WTC11 (cell line): Measurements from ENCODE around the gene LRRC38. TPM values are rescaled to one million over a fixed set of nuclear protein-coding genes. Genes with fewer than 3 reads are reported as not detected.

Experiments used
- ATAC-seq: fragments of 200-7000 bp; cut with Tn5 transposase; 2 replicates; pipeline ENCODE4 v1.10.0; 2021; ENCODE audit warnings: mild to moderate bottlenecking, moderate library complexity
- CTCF ChIA-PET: fragments of 300-600 bp; sonication (Branson Sonifier 250); formaldehyde crosslinking; loops from one replicate; lab custom pipeline; 2021; ENCODE audit warnings: antibody characterized with exemption; lab: Charles Lee
- POLR2A ChIA-PET: fragments of 350-600 bp; sonication (Branson Sonifier 250); formaldehyde crosslinking; loops from one replicate; lab custom pipeline; 2021; ENCODE audit warnings: antibody characterized with exemption; lab: Charles Lee
- DNase-seq: peaks from one replicate; pipeline ENCODE4 v3.0.0; 2021; ENCODE audit warnings: low spot score
- H3K27ac Mint-ChIP-seq: 2 replicates; pipeline ENCODE4 v1.8.0; 2021; ENCODE audit warnings: mixed read lengths
- H3K27me3 Mint-ChIP-seq: 2 replicates; pipeline ENCODE4 v1.8.0; 2021; ENCODE audit warnings: low read depth, mild to moderate bottlenecking, moderate library complexity, mixed read lengths
- H3K36me3 Mint-ChIP-seq: 2 replicates; pipeline ENCODE4 v1.8.0; 2021; ENCODE audit warnings: mixed read lengths
- H3K4me1 Mint-ChIP-seq: 2 replicates; pipeline ENCODE4 v1.8.0; 2022; ENCODE audit warnings: mixed read lengths
- H3K4me3 Mint-ChIP-seq: 2 replicates; pipeline ENCODE4 v1.8.0; 2021; ENCODE audit warnings: mild to moderate bottlenecking, moderate library complexity, mixed read lengths
- H3K9me3 Mint-ChIP-seq: 2 replicates; pipeline ENCODE4 v1.8.0; 2021; ENCODE audit warnings: mixed read lengths
- CREB1 ChIP-seq: sonication (generic); formaldehyde crosslinking; IDR thresholded peaks from 2 replicates; pipeline ENCODE4 v1.8.0; 2023; ENCODE audit warnings: mild to moderate bottlenecking, missing genetic modification reagents
- EMX1 ChIP-seq: fragments of 250-450 bp; sonication (Bioruptor Pico); IDR thresholded peaks from 2 replicates; pipeline ENCODE4 v1.8.0; 2021; ENCODE audit warnings: mild to moderate bottlenecking
- ERG ChIP-seq: fragments of 250-450 bp; sonication (Bioruptor Pico); IDR thresholded peaks from 2 replicates; pipeline ENCODE4 v1.8.0; 2021; ENCODE audit warnings: mild to moderate bottlenecking
- ESRRA ChIP-seq: sonication (generic); formaldehyde crosslinking; IDR thresholded peaks from 2 replicates; pipeline ENCODE4 v1.8.1; 2022; ENCODE audit warnings: mild to moderate bottlenecking, missing genetic modification reagents, borderline replicate concordance
- GABPB1 ChIP-seq: sonication (generic); formaldehyde crosslinking; IDR thresholded peaks from 2 replicates; pipeline ENCODE4 v1.8.1; 2023; ENCODE audit warnings: mild to moderate bottlenecking, missing genetic modification reagents
- GRHL2 ChIP-seq: fragments of 250-450 bp; sonication (Bioruptor Pico); IDR thresholded peaks from 2 replicates; pipeline ENCODE4 v1.8.0; 2022; ENCODE audit warnings: mild to moderate bottlenecking, moderate library complexity; ENCODE audit not compliant: insufficient replicate concordance, severe bottlenecking
- HMGXB4 ChIP-seq: sonication (generic); formaldehyde crosslinking; IDR thresholded peaks from 2 replicates; pipeline ENCODE4 v1.8.1; 2023; ENCODE audit warnings: mild to moderate bottlenecking, moderate library complexity, missing genetic modification reagents
- NFATC4 ChIP-seq: fragments of 250-450 bp; sonication (Bioruptor Pico); IDR thresholded peaks from 2 replicates; pipeline ENCODE4 v1.9.0; 2021; ENCODE audit warnings: mild to moderate bottlenecking
- PRDM15 ChIP-seq: sonication (generic); formaldehyde crosslinking; IDR thresholded peaks from 2 replicates; pipeline ENCODE4 v1.8.0; 2022; ENCODE audit warnings: missing genetic modification reagents
- RELA ChIP-seq: sonication (generic); formaldehyde crosslinking; IDR thresholded peaks from 2 replicates; pipeline ENCODE4 v1.8.1; 2022; ENCODE audit warnings: missing genetic modification reagents, mild to moderate bottlenecking, borderline replicate concordance
- USF2 ChIP-seq: sonication (generic); formaldehyde crosslinking; IDR thresholded peaks from 2 replicates; pipeline ENCODE4 v1.8.1; 2023; ENCODE audit warnings: mild to moderate bottlenecking, missing genetic modification reagents, moderate library complexity
- ZNF121 ChIP-seq: sonication (generic); formaldehyde crosslinking; IDR thresholded peaks from 2 replicates; pipeline ENCODE4 v1.8.0; 2023; ENCODE audit warnings: missing genetic modification reagents
- ZNF396 ChIP-seq: fragments of 250-450 bp; sonication (Bioruptor Pico); IDR thresholded peaks from 2 replicates; pipeline ENCODE4 v1.8.0; 2021; ENCODE audit warnings: mild to moderate bottlenecking, moderate library complexity, borderline replicate concordance
- ZNF512 ChIP-seq: sonication (generic); formaldehyde crosslinking; IDR thresholded peaks from 2 replicates; pipeline ENCODE4 v1.8.1; 2022; ENCODE audit warnings: missing genetic modification reagents, borderline replicate concordance
- ZNF532 ChIP-seq: fragments of 250-450 bp; sonication (Bioruptor Pico); IDR thresholded peaks from 2 replicates; pipeline ENCODE4 v1.9.0; 2021; ENCODE audit warnings: mild to moderate bottlenecking, borderline replicate concordance
- ZNF671 ChIP-seq: fragments of 250-450 bp; sonication (Bioruptor Pico); IDR thresholded peaks from 2 replicates; pipeline ENCODE4 v1.8.0; 2021; ENCODE audit warnings: mild to moderate bottlenecking
- total RNA-seq: library from RNA; stranded (reverse); gene quantifications from 3 replicates; pipeline ENCODE4 v1.2.3, GENCODE V29; 2021
- TF ChIP-seq, protein P1 (sequence below): fragments of 200-600 bp; IDR thresholded peaks from 2 replicates; pipeline ENCODE4 v1.8.0; 2022; ENCODE audit warnings: antibody characterized with exemption
- TF ChIP-seq, protein P2 (sequence below): sonication (generic); formaldehyde crosslinking; IDR thresholded peaks from 2 replicates; pipeline ENCODE4 v1.8.0; 2022; ENCODE audit warnings: mild to moderate bottlenecking, missing genetic modification reagents

Gene LRRC38
- total RNA-seq, 1 experiment from 2014 or later: 0.15 TPM

GRCh38 chr1:13548281-13548680, 34.5 kb upstream of the LRRC38 start:
- H3K4me3 Mint-ChIP-seq: no peak overlapping the region
- CTCF ChIA-PET: no interaction called here

More at GRCh38 chr1:13548281-13548680, 34.5 kb upstream of the LRRC38 start:
- DNase-seq (no peak), ATAC-seq (no peak)
- no peaks in the 10 kb centered on the region for H3K36me3 Mint-ChIP-seq
- TF ChIP-seq, protein P1, sequence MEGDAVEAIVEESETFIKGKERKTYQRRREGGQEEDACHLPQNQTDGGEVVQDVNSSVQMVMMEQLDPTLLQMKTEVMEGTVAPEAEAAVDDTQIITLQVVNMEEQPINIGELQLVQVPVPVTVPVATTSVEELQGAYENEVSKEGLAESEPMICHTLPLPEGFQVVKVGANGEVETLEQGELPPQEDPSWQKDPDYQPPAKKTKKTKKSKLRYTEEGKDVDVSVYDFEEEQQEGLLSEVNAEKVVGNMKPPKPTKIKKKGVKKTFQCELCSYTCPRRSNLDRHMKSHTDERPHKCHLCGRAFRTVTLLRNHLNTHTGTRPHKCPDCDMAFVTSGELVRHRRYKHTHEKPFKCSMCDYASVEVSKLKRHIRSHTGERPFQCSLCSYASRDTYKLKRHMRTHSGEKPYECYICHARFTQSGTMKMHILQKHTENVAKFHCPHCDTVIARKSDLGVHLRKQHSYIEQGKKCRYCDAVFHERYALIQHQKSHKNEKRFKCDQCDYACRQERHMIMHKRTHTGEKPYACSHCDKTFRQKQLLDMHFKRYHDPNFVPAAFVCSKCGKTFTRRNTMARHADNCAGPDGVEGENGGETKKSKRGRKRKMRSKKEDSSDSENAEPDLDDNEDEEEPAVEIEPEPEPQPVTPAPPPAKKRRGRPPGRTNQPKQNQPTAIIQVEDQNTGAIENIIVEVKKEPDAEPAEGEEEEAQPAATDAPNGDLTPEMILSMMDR: no peak
- TF ChIP-seq GABPB1: no peak
- no peak for TF ChIP-seq NFATC4
- no peak for TF ChIP-seq ZNF396
- TF ChIP-seq ZNF671: no peak
- TF ChIP-seq ZNF532: no peak
- TF ChIP-seq PRDM15 (CRISPR knock-in tag): no peak
- TF ChIP-seq EMX1 (CRISPR knock-in tag): no peak
- no peak for TF ChIP-seq USF2 (CRISPR knock-in tag)
- no peak for TF ChIP-seq ESRRA (CRISPR knock-in tag)
- no peak for TF ChIP-seq ERG (CRISPR knock-in tag)
- TF ChIP-seq HMGXB4: no peak
- TF ChIP-seq ZNF121 (CRISPR knock-in tag): no peak
- no peak for TF ChIP-seq GRHL2 (CRISPR knock-in tag)
- TF ChIP-seq, protein P2, sequence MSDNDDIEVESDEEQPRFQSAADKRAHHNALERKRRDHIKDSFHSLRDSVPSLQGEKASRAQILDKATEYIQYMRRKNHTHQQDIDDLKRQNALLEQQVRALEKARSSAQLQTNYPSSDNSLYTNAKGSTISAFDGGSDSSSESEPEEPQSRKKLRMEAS: no peak
- no peak for TF ChIP-seq ZNF512
- TF ChIP-seq CREB1 (CRISPR knock-in tag): no peak
- no peak for TF ChIP-seq RELA
- no peaks in the 10 kb centered on the region for H3K27me3 Mint-ChIP-seq
- no peaks in the 10 kb centered on the region for H3K9me3 Mint-ChIP-seq
- POLR2A ChIA-PET: no interaction called here
- peaks cover 5% of the 10 kb centered on the region for H3K4me1 Mint-ChIP-seq
- H3K27ac Mint-ChIP-seq: no peak overlapping the region
